ENCODE data around the gene XXYLT1.

XXYLT1 gene

GRCh38 chr3:195177422-195178123, 93.4 kb downstream of the XXYLT1 start:
- CTCF ChIA-PET: no interaction called here
- POLR2A ChIA-PET: no interaction called here
- no peak for DNase-seq (ENCODE audit: extremely low spot score)
- no peak for TF ChIP-seq FOXM1 (IDR thresholded peaks at IDR 0.05; ENCODE audit: borderline replicate concordance)
- TF ChIP-seq SUZ12 (IDR thresholded peaks at IDR 0.05): no peak
- TF ChIP-seq ELF4 (IDR thresholded peaks at IDR 0.05): no peak
- TF ChIP-seq BHLHE40 (IDR thresholded peaks at IDR 0.05; ENCODE audit: borderline replicate concordance): no peak
- no peak for TF ChIP-seq NFRKB (IDR thresholded peaks at IDR 0.05)
- TF ChIP-seq TARDBP (IDR thresholded peaks at IDR 0.05): no peak

DNA sequence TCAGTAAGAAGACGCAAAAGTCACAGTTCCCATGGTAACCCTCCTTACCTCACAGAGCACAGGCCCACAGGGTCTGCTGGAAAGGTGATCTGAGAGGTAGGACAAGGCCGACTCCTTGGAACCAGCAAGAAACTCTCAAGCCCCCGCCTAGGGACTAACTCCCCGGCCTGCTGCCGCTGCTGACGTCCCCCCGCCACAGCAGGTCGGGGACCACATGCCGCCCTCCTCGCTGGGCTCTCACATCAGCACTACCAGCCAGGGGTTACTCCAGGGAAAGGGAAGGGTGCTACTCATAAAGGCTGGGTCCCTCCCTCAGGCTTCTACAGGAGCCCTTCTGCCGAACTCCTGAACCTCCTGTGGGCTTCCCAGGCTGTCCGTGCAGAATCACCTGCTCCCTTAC, 94.2 kb downstream of the XXYLT1 start:
- no peak for TF ChIP-seq TARDBP (IDR thresholded peaks at IDR 0.05)
- TF ChIP-seq HDGF (IDR thresholded peaks at IDR 0.05; ENCODE audit: borderline replicate concordance): no peak
- no peak for TF ChIP-seq FOXK2 (IDR thresholded peaks at IDR 0.05)
- TF ChIP-seq FOXA1 (IDR thresholded peaks at IDR 0.05): no peak
- no peak for TF ChIP-seq FOXM1 (IDR thresholded peaks at IDR 0.05; ENCODE audit: borderline replicate concordance)
- no peak for TF ChIP-seq LEF1 (IDR thresholded peaks at IDR 0.05; ENCODE audit: borderline replicate concordance)
- TF ChIP-seq SP1 (IDR thresholded peaks at IDR 0.05): no peak
- no peak for TF ChIP-seq SUZ12 (IDR thresholded peaks at IDR 0.05)
- TF ChIP-seq ELF4 (IDR thresholded peaks at IDR 0.05): no peak
- TF ChIP-seq L3MBTL2 (conservative IDR thresholded peaks at IDR 0.05): no peak
- no peak for TF ChIP-seq BHLHE40 (IDR thresholded peaks at IDR 0.05; ENCODE audit: borderline replicate concordance)
- TF ChIP-seq CTBP1 (IDR thresholded peaks at IDR 0.05; ENCODE audit: borderline replicate concordance): no peak
- no peak for TF ChIP-seq ZNF384 (IDR thresholded peaks at IDR 0.05)
- no peak for TF ChIP-seq ARNT (IDR thresholded peaks at IDR 0.05)
- TF ChIP-seq NFRKB (IDR thresholded peaks at IDR 0.05): no peak
- no peak for TF ChIP-seq PKNOX1 (IDR thresholded peaks at IDR 0.05)
- DNase-seq (ENCODE audit: extremely low spot score): no peak
- POLR2A ChIA-PET: no interaction called here
- CTCF ChIA-PET: no interaction called here

DNA sequence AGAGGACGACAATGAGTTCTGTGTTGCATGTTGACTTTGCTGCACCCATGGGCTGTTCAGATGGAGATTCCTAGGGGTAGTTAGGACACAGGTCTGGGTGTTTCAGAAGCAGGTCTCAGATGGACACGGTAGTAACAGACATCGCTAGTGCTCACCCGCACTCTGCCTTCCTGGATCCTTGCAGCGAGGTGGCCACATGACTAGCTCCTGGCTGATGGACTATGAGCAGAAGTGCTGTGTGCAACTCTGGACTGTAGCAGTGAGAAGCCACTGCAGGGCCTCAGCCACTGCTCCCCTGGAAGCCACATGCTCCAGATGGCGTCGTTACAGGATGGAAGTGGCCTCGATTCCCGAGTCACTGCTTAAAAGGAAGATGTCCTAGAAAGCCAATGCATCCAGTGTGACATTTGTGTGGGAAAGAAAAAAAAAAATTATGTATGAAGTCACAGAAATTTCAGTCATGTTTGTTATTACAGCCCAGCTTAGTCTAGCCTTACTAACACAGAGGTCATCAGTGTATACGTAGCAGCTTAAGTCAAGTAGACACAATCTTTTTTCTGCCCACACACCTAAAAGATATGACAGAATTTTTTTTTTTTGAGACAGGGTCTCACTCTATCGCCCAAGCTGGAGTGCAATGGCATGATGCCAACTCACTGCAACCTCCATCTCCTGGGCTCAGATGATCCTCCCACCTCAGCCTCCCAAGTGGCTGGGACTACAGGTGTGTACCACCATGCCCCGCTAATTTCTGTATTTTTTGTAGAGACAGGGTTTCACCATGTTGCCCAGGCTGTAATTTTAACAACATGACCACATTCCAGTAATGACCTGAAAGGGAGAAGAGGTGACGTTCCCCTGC, 95.3 kb downstream of the XXYLT1 start:
- TF ChIP-seq HDGF (IDR thresholded peaks at IDR 0.05; ENCODE audit: borderline replicate concordance): no peak
- no peak for TF ChIP-seq FOXK2 (IDR thresholded peaks at IDR 0.05)
- no peak for TF ChIP-seq BHLHE40 (IDR thresholded peaks at IDR 0.05; ENCODE audit: borderline replicate concordance)
- TF ChIP-seq NFRKB (IDR thresholded peaks at IDR 0.05): no peak
- TF ChIP-seq TARDBP (IDR thresholded peaks at IDR 0.05): no peak
- TF ChIP-seq SUZ12 (IDR thresholded peaks at IDR 0.05): no peak
- TF ChIP-seq ARNT (IDR thresholded peaks at IDR 0.05): no peak
- TF ChIP-seq PKNOX1 (IDR thresholded peaks at IDR 0.05): no peak
- no peak for TF ChIP-seq L3MBTL2 (conservative IDR thresholded peaks at IDR 0.05)
- TF ChIP-seq FOXM1 (IDR thresholded peaks at IDR 0.05; ENCODE audit: borderline replicate concordance): no peak
- no peak for TF ChIP-seq SP1 (IDR thresholded peaks at IDR 0.05)
- no peak for TF ChIP-seq ZNF384 (IDR thresholded peaks at IDR 0.05)
- TF ChIP-seq ELF4 (IDR thresholded peaks at IDR 0.05): no peak
- POLR2A ChIA-PET: no interaction called here
- CTCF ChIA-PET: interaction anchor here (0.6 kb wide), 1 partner anchor 409 kb away, joined by 5 read pairs; no protein-coding TSS in a partner anchor
- no peak for DNase-seq (ENCODE audit: extremely low spot score)

DNA sequence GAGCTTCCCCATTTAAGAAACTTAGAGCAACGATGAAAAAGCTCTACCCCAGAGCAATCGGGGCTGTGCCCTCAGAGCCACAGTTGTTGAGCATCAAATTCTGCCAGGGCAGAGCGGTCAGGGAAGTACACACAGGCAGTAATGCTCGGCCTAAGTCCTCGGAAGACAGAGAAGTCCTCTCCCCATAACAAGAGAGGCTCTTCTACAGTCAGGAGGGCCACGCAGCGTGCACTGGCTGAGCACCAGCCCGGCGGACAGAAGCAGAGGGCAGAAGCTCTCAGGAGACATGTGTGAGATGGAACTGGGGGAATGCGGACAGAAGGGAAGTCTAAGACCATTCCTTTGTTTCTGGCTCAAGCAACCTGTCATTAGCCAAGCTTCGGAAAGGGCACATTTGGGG, 95.9 kb downstream of the XXYLT1 start:
- CTCF ChIA-PET: interaction anchor here (0.6 kb wide), 1 partner anchor 409 kb away, joined by 5 read pairs; no protein-coding TSS in a partner anchor

DNA sequence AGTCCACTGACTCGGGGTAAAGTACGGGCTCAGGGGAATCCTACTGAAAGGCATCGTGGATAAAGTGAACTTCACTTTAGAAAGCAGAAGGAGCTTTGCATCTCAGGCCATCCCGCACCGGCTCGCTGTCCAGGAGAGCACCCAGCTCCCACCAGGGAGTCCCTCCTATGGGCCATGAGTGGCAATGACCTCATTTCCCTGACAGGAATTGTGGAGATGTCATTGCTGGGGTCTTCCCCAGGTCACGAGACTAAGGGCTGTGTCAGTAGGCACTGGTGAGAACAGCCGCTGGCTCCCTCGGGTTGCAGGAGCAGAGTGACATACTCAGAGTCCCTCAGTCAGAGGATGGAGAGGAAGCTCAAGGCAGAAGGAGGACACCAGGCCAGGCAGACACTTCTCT, 97.3 kb downstream of the XXYLT1 start:
- CTCF ChIA-PET: no interaction called here
- POLR2A ChIA-PET: no interaction called here
- no peak for DNase-seq (ENCODE audit: extremely low spot score)
- TF ChIP-seq FOXA1 (IDR thresholded peaks at IDR 0.05) (no peak), FOXK2 (IDR thresholded peaks at IDR 0.05) (no peak), ARNT (IDR thresholded peaks at IDR 0.05) (no peak), L3MBTL2 (conservative IDR thresholded peaks at IDR 0.05) (no peak), ZNF384 (IDR thresholded peaks at IDR 0.05) (no peak), ELF4 (IDR thresholded peaks at IDR 0.05) (no peak), SUZ12 (IDR thresholded peaks at IDR 0.05) (no peak), BHLHE40 (IDR thresholded peaks at IDR 0.05; ENCODE audit: borderline replicate concordance) (no peak), SP1 (IDR thresholded peaks at IDR 0.05) (no peak), HDGF (IDR thresholded peaks at IDR 0.05; ENCODE audit: borderline replicate concordance) (no peak), FOXM1 (IDR thresholded peaks at IDR 0.05; ENCODE audit: borderline replicate concordance) (no peak), PKNOX1 (IDR thresholded peaks at IDR 0.05) (no peak), NFRKB (IDR thresholded peaks at IDR 0.05) (no peak)

More for the DNA sequence above, 95.9 kb downstream of the XXYLT1 start:
- DNase-seq (ENCODE audit: extremely low spot score): no peak
- POLR2A ChIA-PET: no interaction called here
- TF ChIP-seq FOXM1 (IDR thresholded peaks at IDR 0.05; ENCODE audit: borderline replicate concordance) (no peak), ZNF384 (IDR thresholded peaks at IDR 0.05) (no peak), FOXK2 (IDR thresholded peaks at IDR 0.05) (no peak), SP1 (IDR thresholded peaks at IDR 0.05) (no peak), BHLHE40 (IDR thresholded peaks at IDR 0.05; ENCODE audit: borderline replicate concordance) (no peak), HDGF (IDR thresholded peaks at IDR 0.05; ENCODE audit: borderline replicate concordance) (no peak), ELF4 (IDR thresholded peaks at IDR 0.05) (no peak), PKNOX1 (IDR thresholded peaks at IDR 0.05) (no peak), SUZ12 (IDR thresholded peaks at IDR 0.05) (no peak), CTBP1 (IDR thresholded peaks at IDR 0.05; ENCODE audit: borderline replicate concordance) (no peak), L3MBTL2 (conservative IDR thresholded peaks at IDR 0.05) (no peak), ARNT (IDR thresholded peaks at IDR 0.05) (no peak)

Data from HEK293T (cell line).